Inflammatory macrophage (primary cell): ENCODE data around the gene TPD52L1.

Experiments
- DNase-seq, 2 donors: peaks; one replicate each; pipeline ENCODE4 v3.0.0-alpha.2; 2020 to 2022

The TPD52L1 gene

DNA sequence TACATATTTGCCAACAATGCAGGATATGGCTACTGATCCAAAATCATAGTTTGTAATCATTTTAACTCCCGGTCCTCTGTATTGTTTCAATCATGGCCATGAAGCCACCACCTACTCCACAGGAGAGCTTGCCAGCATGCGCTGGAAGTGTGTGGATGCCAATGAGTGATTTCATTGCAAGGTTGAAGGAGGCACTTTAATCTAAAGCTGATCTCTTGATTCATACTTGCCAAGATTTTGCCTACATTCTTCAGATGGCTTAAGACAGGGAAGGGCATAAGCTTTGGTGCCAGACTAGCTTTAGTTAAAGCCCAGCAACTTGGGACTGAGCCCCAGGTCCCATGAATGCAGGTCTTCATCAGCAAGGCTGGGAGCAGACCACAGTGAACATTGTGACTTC lies 58.8 kb downstream of the TPD52L1 start:
- DNase-seq: no peak

GRCh38 chr6:125213939-125214338 lies 60.4 kb downstream of the TPD52L1 start:
- DNase-seq: no peak

GRCh38 chr6:125215252-125215819 lies 61.8 kb downstream of the TPD52L1 start:
- no peak for DNase-seq

- DNase-seq: no peak
Observed at GRCh38 chr6:125216015-125216414, 62.4 kb downstream of the TPD52L1 start.

- DNase-seq: no peak
Observed at GRCh38 chr6:125217369-125217768, 63.8 kb downstream of the TPD52L1 start.

DNA sequence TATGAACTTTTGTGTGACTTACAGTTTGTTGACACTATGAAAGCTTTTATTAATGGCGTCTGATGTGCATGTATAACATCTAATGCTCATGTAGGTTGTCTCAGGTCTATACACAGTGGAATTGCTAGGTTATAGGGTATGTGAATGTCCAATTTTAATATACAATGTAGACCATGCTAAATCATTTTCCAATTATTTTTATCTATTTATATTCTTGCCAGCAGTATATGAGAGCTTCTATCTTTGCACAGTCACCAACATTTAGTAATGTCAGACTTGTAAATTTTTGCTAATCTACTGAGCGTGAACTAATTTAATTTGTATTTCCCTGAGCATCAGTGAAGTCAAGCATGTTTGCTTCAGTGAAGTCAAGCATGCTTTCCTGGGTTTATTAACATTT lies 64.4 kb downstream of the TPD52L1 start:
- DNase-seq: no peak

- DNase-seq: no peak
Observed at GRCh38 chr6:125219361-125219895, 65.9 kb downstream of the TPD52L1 start.

DNA sequence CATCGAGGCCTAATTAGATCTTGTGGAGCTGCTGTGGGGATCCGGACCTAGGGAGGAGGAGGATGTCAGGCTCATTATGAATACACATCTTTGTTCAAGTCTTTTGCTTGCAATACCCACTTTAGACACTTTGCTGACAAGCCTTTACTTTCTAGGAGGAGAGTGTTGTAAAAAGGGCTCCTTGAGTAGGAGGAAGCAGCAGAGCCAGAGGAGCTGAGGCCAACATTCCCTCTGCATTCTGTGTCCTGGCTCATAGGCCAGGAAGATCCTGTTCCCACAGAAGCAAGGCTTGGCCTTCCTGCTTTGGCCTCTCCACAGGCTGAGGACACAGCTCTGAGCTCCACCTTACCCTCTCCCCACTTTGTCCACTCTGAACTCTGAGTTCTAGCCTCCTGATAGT lies 67.1 kb downstream of the TPD52L1 start:
- no peak for DNase-seq

DNA sequence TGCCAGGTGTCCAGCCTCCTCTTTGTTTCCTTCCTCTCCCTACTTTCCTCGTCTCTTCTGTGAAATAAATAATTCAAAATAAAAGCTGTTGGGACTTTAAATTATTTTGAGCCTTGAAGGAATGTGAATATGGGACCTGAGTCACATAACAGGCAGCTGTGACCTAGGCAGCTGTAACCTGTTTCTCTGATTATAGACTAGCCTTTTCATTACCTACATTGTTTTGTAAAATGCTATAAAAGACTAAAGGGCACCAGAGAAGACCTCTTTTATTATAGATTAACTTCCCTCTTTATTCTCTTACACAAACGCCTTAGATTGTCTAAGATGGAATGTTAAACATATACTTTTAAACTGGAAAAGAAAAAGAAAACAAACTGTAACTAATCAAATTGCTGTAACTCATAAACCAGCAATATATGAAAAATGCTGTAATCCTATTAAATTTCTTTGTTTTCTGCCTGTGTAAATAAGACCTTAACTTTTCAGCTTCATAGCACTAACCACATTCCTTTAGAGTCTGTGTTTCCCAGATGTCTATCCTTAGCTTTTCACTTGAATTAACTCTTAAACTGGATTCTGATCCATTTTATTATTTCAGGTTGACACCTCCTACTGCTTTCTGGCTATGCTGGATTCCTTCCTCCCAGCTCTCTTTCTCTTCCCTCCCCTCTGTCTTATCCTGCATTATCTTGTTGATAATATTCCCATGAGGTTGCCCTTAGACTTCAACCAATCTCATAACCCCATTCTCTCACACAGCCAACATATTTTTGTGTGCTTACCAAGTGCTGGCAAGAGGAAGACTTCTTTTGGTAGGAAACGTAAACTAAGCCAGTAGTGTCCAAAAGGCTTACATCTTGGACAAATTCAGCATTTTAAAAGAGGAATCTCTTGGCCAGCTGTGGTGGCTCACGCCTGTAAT lies 69.2 kb downstream of the TPD52L1 start:
- no peak for DNase-seq

DNA sequence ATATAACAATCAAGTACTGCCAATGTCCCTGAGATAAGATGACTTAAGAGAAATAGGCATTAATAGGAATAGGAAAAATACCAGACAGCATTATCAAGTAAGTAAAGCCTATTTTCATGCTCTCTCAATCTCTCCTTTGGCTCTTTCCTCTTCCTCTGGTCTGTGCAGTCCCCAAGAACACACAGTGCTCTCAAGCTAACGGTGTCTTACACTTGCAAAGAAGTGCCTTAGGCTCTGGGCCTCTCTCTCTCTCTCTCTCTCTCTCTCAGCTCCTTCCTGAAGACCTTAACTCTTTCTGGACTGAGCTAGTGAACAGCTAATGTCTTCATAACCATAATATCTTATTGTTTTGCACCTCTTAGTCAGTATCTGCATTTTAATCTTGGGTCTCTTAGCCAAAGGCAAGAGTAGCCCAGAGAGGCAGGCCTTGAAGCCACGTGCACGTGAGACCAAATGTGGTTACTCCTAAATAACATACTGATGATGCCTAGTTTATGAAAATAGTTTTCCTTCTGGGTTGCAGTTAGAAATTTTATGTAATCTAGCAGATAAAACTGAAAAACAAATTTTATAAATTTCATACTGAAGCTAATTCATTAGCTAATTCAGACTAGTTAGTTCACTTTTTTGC lies 70.8 kb downstream of the TPD52L1 start:
- DNase-seq: no peak

GRCh38 chr6:125227244-125227643 lies 73.7 kb downstream of the TPD52L1 start:
- no peak for DNase-seq

- no peak for DNase-seq
Observed at GRCh38 chr6:125228981-125229479, 75.5 kb downstream of the TPD52L1 start.

GRCh38 chr6:125230674-125231073 lies 77.1 kb downstream of the TPD52L1 start:
- DNase-seq: no peak

DNA sequence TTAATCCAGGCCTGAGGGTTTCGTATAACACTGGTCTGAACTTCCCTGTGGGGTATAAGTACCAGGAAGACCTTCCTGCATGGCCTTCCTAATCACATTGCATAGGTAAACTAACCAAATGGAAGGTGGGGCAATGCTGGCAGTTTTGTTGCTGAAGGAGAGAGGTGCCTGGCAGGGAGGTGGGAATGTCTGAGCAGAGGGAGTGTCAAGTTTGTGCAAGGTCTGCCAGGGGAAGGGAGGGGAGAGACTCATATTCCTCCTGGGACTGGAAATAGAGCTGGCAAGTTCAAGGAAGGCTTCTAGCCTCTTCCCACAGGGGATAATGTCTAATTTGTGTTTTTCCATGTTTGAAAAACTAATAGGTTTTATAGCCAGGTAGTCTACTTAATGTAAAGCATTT lies 77.6 kb downstream of the TPD52L1 start:
- DNase-seq: no peak

DNA sequence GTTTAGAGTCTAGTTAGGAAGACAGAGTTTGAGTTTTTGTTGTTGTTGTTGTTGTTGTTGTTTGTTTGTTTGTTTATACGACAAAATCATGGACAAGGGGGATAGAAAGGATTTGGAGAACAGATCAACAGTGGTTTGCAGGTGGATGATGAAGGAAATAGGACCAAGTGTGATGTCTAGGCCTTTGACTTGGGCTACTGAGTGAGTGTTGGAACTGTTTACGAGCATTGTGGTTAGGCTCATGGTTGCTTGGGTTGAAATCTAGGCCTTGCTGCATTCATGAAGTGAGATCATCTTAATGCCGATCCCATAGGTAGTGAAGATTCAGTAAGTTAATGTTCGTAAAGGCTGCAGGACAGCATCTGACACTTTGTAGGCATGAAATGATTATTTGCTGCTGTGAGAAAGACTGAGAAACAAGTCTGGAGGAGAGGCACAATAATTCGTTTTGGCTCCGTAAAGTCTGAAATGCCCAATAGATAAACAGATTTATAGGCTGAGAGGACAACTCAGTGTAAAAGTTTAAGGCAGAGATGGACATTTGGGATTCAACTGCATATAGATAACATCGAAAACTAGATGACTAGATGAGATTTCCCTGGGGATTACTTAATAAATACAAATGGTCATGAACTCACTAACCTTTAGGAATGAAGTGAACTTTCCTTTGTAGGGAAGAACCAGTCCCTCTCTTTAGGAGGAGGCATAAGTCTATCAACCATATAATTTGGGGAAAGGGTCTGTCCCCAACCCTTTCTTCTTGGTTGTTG lies 78.2 kb downstream of the TPD52L1 start:
- no peak for DNase-seq

DNA sequence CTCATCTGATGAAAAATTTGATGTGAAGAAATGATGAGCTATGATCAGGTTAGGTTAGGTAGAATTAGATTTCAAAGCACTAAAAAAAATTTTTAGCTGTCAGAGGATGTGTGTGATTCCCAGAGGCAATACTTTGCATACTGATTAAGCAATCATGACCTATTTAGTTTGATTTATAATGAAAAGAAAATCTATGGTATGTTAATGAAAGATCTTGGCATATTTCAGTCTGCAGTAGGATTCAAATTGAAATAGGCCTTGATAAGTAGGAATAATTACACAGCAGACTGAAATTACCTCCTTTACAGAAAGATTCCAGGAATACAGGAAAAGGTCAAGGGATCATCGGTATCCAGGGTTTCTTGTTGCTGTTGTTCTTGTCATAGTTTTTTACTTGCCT lies 78.9 kb downstream of the TPD52L1 start:
- DNase-seq: no peak

DNA sequence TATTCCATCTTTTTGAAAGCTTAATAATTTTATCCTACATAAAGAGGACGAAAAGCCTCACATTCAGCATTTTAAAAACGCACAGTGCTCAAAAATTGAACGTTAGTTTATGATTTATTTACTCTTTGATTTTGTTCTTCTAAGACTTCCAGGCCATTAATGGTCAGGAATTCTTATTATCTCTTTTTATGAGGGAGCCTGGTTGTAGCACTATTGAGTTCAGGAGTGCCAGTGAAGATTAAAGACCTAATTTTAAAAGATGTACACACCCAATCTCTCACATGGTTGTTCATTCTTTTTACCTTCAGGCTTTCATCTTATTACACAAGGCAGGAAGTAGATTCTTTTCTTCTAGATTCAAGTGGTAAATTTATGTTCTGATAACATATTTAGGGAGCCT lies 79.6 kb downstream of the TPD52L1 start:
- DNase-seq: no peak

DNA sequence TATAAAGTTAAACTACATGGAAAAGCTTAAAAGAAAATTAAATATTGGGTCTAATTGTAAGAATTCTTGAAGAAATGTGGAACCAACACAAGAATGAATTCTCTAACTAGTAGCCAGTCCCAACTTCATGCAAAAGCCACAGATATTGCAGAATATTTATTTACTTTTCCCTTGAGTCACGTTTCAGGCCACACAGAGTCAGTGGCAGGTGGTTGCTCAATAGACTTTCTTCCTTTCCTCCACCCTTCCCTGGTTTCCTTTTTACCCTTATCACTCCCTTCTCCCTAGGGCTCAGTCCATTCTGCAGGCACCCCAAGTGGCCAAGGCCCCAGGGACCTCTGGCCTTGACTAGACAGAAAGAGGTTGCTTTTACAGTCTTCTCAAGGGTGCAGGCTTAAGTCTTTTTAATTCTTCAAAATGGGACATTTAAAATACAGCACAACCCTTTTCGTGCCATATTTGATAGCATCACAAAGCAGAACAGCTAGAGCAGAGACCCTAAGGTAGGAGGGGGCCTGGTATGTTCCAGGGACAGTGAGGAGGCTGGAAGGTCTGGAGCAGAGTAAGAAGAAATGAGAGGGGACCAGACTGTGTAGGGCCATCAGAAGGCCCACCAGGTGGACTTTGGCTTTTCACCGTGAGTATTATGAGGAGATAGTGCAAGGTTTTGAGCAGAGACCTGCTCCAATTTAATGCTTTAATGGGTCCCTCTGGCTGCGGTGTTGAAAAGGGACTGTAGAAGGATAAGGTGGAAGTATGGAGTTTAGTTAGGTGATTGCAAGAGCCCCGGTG lies 83.2 kb downstream of the TPD52L1 start:
- no peak for DNase-seq

DNA sequence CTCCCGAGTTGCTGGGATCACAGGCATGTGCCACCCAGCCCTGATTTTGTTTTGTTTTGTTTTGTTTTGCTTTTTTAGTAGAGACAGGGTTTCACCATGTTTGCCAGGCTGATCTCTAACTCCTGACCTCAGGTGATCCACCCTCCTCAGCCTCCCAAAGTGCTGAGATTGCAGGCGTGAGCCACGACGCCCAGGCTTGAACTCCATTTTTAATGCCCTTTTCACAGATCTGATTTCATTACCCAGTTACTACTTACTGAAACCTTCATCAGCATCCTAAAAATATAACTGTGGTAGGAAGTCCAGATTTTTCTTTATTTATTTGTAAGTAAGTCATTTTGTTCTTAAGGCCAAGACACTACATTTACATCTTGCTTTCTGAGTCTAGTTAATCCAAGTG lies 84.2 kb downstream of the TPD52L1 start:
- DNase-seq: no peak

DNA sequence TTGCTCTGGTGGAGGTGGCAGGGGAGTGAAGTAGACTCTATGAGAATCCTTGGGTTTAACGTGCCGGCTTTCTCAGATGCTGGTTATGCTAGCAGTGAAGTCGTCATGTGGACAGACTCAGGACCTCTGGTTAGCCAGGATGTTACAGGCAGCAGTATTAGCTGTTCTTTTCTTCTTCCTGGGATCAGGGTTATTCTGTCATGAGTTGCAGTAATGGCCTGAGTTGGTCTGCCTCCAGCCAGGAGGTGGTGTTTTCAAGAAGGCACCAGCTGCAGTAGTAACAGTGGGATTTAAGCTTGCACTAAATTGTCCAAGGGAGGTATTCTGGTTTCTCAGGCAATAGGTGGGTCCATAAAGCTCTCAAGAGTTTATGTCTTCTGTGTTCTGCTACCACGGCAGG lies 91.5 kb downstream of the TPD52L1 start:
- no peak for DNase-seq

- no peak for DNase-seq
Observed at GRCh38 chr6:125245523-125246264, 92.1 kb downstream of the TPD52L1 start.
